Skin of body (tissue), 2 donors: ENCODE results near the gene CALM3. TPM values are rescaled to one million over a fixed set of nuclear protein-coding genes. Genes with fewer than 3 reads are reported as not detected.
A peak's percentile ranks its signal among the peaks of the same experiment; 100 is the strongest.
"Not testable (repeated sequence)": the region's sequence is repeated elsewhere in the genome, so short reads cannot be mapped to it uniquely, and the experiment has no call there.

Source experiments
- DNase-seq: peaks from one replicate; lab custom pipeline; 2025; lab: John Stamatoyannopoulos, UW
- total RNA-seq: library from RNA; depleted of rRNA; stranded (reverse); fragments of >200 nt; gene quantifications from one replicate; pipeline ENCODE4 v1.2.3, GENCODE V29; 2014

Gene CALM3
- total RNA-seq, 1 donor from 2014 or later, result 67.7 TPM

- peak; percentile 80 for DNase-seq
Measured at GRCh38 chr19:46614114-46614722, 13.1 kb downstream of the CALM3 start.

GRCh38 chr19:46615966-46616365 lies 14.8 kb downstream of the CALM3 start:
- no peak for DNase-seq

- no peak for DNase-seq
Measured at GRCh38 chr19:46616631-46617322, 15.6 kb downstream of the CALM3 start.

DNA sequence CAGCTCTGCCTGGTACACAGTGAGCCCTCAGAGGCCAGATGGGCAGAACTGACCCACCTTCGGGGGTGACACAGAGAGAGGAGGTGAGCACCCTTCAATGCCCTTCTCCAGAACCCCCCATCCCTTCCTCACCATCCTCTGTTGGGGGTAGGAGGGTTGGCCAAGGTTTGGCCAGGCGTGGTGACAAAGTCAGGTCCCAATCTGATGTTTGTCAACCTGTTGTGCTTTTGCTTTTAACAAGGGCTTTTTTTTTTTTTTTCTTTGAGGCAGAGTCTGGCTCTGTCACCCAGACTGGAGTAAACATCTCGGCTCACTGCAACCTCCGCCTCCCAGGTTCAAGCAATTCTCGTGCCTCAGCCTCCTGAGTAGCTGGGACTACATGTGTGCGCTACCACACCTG lies 16.5 kb downstream of the CALM3 start:
- no peak for DNase-seq

GRCh38 chr19:46618670-46619231 lies 17.6 kb downstream of the CALM3 start:
- peak; percentile 80 for DNase-seq

- no peak for DNase-seq
Measured at GRCh38 chr19:46620267-46620666, 19.1 kb downstream of the CALM3 start.

- no peak for DNase-seq
Measured at GRCh38 chr19:46620716-46621115, 19.6 kb downstream of the CALM3 start.

GRCh38 chr19:46621191-46622117 lies 20.3 kb downstream of the CALM3 start:
- DNase-seq, result no peak

DNA sequence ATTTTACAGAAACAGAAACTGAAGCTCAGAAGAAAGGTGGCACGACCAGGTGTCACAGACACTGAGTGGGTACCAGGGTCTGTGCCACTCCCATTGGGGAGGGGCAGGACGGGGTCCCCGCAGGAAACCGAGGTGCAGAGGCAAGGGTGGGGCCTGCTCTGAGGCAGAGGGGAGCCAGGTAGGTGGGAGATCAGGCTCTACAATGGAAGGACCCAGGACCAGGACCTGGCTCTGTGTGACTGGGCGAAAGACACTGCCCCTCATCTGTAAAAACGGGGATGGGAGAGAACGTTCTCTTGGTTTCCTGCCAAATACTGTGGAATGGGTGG lies 21.0 kb downstream of the CALM3 start:
- no peak for DNase-seq

DNA sequence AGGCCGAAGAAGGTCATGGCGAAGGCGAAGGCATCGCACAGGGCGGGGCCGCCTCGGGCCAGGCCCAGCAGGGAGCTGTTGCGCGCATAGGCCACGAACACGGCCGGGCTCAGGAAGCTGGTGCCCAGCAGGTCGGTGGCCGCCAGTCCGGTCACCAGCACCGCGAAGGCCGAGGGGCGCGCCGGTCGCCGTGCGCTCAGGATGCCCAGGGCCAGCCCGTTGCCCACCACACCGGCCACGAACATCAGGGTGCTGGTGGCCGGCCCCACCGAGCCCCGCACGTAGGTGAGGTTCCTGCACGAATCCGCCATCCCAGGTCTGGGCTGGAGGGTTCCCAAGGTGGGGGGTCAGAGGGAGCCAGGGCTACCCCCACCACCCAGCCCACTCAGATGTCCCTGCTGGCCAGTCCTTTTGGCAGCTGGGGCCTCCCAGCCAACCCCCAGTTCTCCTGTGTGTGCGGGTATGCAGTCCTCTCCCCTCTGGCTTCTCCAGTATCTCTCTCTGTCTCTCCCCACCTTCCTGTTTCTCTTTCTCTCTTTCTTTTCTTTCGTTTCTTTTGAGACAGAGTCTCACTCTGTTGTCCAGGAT lies 22.9 kb downstream of the CALM3 start:
- no peak for DNase-seq

GRCh38 chr19:46624958-46625661 lies 24.0 kb downstream of the CALM3 start, which contains the start of gene PTGIR:
TSS of gene PTGIR (minus strand) at chr19:46625089. CDS start at chr19:46624225, 864 bp downstream.
- peak; percentile 66 for DNase-seq

- no peak for DNase-seq
Measured at GRCh38 chr19:46625731-46626130, 24.6 kb downstream of the CALM3 start.

DNA sequence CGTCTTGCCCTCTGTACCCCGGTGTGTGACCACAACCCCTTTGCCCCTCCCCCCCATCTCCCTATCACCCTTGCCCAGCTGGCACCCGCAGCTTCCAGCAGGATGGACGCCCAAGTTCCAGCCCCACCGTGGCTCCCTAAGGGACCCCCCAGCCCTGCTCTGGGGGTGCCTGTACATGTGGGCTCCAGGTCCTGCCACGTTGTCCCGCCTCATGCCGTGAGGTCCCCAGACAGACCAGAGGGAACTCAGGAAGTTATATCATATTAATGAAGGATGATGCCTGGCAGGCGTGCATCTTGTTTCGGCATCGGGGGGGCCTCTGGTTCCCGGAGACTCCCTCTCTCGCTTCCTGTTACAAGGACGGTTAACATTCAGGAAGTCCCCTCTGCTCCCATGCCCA lies 25.3 kb downstream of the CALM3 start:
- DNase-seq, result peak; percentile 20

DNA sequence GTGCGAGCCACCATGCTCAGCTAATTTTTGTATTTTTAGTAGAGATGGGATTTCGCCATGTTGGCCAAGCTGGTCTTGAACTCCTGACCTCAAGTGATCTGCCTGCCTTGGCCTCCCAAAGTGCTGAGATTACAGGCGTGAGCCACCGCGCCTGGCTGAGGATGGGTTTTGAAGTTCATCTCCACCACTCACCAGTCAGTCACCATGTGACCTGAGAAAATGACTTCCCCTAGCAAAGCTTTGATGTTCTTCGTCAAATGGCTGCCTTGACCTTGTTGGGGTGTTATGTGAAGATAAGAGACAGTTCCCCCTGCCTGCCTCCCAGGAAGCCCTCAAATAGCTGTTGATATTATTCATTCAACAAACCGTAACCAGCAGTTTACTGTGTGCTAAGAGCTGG lies 27.8 kb downstream of the CALM3 start:
- not testable (repeated sequence) for DNase-seq

DNA sequence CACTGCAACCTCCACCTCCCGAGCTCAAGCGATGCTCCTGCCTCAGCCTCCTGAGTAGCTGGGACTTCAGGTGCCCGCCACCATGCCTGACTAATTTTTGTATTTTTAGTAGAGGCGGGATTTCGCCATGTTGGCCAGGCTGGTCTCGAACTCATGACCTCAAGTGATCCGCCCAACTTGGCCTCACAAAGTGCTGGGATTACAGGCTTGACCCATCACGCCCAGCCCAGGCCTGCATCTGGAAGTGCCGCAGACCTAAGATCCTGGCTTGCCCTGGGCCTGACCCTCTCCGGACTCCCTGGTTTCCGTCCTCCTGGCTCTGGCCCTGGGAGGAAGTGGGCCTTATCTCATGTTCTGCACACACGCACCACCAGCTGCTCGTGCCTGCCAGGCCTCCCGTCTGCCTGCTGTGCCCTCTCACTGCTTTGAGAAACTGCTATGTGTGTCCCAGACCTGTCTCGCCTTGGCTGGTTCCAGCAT lies 28.5 kb downstream of the CALM3 start:
- no peak for DNase-seq

DNA sequence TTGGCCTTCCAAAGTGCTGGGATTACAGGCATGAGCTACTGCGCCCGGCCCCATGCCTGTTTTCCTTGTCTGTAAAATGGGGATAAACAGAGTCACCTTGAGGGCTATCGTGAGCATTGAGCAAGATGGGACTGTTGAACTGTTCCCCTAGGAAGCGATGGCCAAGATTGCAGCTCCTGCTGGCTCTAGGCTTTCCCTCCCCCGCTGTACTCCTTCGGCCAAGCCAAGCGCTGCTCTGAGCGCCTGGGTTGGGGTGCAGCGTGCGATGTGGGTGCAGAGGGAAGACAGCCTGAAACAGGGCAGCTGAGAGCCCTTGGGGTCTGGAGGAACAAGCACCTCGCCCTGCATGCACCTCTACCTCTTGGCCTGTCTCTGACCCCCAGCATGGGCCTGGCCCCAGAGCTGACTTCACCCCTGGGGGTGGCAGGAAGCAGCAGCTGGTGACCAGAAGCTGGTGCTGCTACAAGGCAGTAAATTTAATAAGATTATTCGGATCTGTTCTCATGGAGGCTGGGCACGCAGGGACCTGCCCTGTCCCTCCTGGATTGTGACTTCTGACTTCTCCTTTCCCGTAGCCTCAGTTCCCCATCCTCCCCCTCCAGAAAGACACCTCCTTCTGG lies 29.6 kb downstream of the CALM3 start:
- no peak for DNase-seq

DNA sequence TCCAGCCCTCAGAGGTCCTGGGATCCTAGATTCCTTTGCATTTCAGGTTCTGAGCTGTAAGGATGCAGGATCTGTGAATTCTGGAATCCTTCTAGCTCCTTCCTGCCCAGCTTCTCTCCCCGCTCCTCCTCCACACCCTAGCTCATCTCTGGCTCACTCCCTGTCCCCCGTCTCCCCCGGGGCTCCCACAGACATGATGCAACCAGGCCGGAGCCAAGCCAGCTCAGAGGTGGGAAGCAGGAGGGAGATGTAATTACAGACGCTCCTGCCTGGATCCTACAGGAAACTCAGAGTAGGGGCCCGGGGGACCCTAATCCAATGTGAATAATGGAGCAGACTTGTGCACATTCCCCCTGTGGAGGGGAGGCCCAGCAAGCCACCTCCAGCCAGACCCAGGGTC lies 30.4 kb downstream of the CALM3 start:
- peak; percentile 18 for DNase-seq

DNA sequence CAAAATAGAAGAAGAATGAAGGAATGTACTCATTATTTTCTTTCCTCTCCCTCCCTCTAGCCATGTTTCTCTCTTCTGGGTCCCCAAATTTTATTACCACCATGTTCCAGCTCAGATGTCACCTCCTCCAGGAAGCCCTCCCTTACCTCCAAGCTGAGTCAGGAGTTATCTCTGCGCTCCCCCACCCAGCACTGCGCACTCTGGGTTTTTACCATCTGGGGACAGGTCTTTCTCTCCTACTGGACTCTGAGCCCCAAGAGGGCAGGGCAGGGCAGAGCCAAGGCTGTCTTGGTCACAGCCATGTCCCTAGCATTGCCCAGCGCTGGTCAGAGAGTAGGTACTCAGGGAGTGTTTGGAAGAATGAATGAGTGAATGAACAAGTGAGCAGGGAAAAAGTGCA lies 32.0 kb downstream of the CALM3 start:
- DNase-seq, result no peak

GRCh38 chr19:46634045-46634655 lies 33.0 kb downstream of the CALM3 start:
- DNase-seq, result peak; percentile 36
